Stomach smooth muscle (tissue), 2 donors: Measurements from ENCODE around the gene SEMA6D.

ENCODE experiments used
- H3K27ac ChIP-seq: one replicate; pipeline ENCODE4 v1.7.0; 2013; ENCODE audit warnings: mild to moderate bottlenecking, low read length, inconsistent platforms
- H3K27me3 ChIP-seq, 2 donors: one replicate each; pipeline ENCODE4 v1.7.0; 2013; ENCODE audit warnings: low read length in 2 of 2; ENCODE audit not compliant: insufficient read depth in 2 of 2, control insufficient read depth in 1 of 2
- H3K36me3 ChIP-seq, 2 donors: one replicate each; pipeline ENCODE4 v1.7.0; 2013; ENCODE audit warnings: low read length in 2 of 2; ENCODE audit not compliant: control insufficient read depth in 2 of 2, insufficient read depth in 2 of 2
- H3K4me1 ChIP-seq: one replicate; pipeline ENCODE4 v1.7.0; 2013; ENCODE audit warnings: low read length; ENCODE audit not compliant: control insufficient read depth, insufficient read depth
- H3K4me3 ChIP-seq, 2 donors: one replicate each; pipeline ENCODE4 v1.7.0; 2013; ENCODE audit warnings: low read length in 2 of 2
- H3K9ac ChIP-seq, 2 donors: one replicate each; pipeline ENCODE4 v1.7.0; 2013; ENCODE audit warnings: low read length in 2 of 2, mild to moderate bottlenecking in 1 of 2
- H3K9me3 ChIP-seq, 2 donors: one replicate each; pipeline ENCODE4 v1.7.0; 2013; ENCODE audit warnings: low read length in 2 of 2; ENCODE audit not compliant: control insufficient read depth in 2 of 2
- donor health status: healthy.
- donor health status: Pancreatic carcinoma.

Gene SEMA6D

GRCh38 chr15:47743385-47743784 lies 26.1 kb downstream of the SEMA6D start:
- H3K9me3 ChIP-seq, result no peaks in the 10 kb centered on the region
- peaks cover 0 to 4% of the 10 kb centered on the region in 2 donors for H3K36me3 ChIP-seq
- H3K4me3 ChIP-seq, result no peak overlapping the region
- H3K27me3 ChIP-seq, result no peaks in the 10 kb centered on the region
- H3K4me1 ChIP-seq, result peaks cover 6% of the 10 kb centered on the region
- H3K27ac ChIP-seq, result no peak overlapping the region
- H3K9ac ChIP-seq, result no peak overlapping the region

GRCh38 chr15:47743886-47744285 lies 26.6 kb downstream of the SEMA6D start:
- H3K9ac ChIP-seq, result no peak overlapping the region

GRCh38 chr15:47744496-47744895 lies 27.2 kb downstream of the SEMA6D start:
- Histone ChIP-seq H3K27ac (no peak overlapping the region), H3K9me3 (no peaks in the 10 kb centered on the region), H3K4me1 (peaks cover 4% of the 10 kb centered on the region), H3K36me3 (peaks cover 0 to 4% of the 10 kb centered on the region in 2 donors), H3K27me3 (no peaks in the 10 kb centered on the region), H3K9ac (no peak overlapping the region), H3K4me3 (no peak overlapping the region)

More at GRCh38 chr15:47743886-47744285, 26.6 kb downstream of the SEMA6D start:
- Histone ChIP-seq H3K4me1 (peaks cover 4% of the 10 kb centered on the region), H3K9me3 (no peaks in the 10 kb centered on the region), H3K27ac (no peak overlapping the region), H3K36me3 (peaks cover 0 to 4% of the 10 kb centered on the region in 2 donors), H3K4me3 (no peak overlapping the region), H3K27me3 (no peaks in the 10 kb centered on the region)

GRCh38 chr15:47744973-47745372 lies 27.7 kb downstream of the SEMA6D start:
- Histone ChIP-seq H3K27ac (no peak overlapping the region), H3K9me3 (no peaks in the 10 kb centered on the region), H3K27me3 (no peaks in the 10 kb centered on the region), H3K4me1 (peaks cover 4% of the 10 kb centered on the region), H3K4me3 (no peak overlapping the region), H3K36me3 (peaks cover 0 to 4% of the 10 kb centered on the region in 2 donors), H3K9ac (no peak overlapping the region)

GRCh38 chr15:47746516-47746915 lies 29.2 kb downstream of the SEMA6D start:
- H3K36me3 ChIP-seq, result peaks cover 2 to 4% of the 10 kb centered on the region in 2 donors
- H3K27me3 ChIP-seq, result no peaks in the 10 kb centered on the region
- H3K9me3 ChIP-seq, result no peaks in the 10 kb centered on the region
- no peak overlapping the region for H3K27ac ChIP-seq
- H3K9ac ChIP-seq, result no peak overlapping the region
- H3K4me1 ChIP-seq, result peaks cover 4% of the 10 kb centered on the region
- no peak overlapping the region for H3K4me3 ChIP-seq

- H3K27ac ChIP-seq, result no peak overlapping the region
These were observed 32.9 kb downstream of the SEMA6D start for GRCh38 chr15:47750030-47750739.

GRCh38 chr15:47750740-47751262 lies 33.5 kb downstream of the SEMA6D start:
- Histone ChIP-seq H3K9me3 (peaks cover 0 to 4% of the 10 kb centered on the region in 2 donors), H3K4me3 (no peak overlapping the region), H3K36me3 (peaks cover 0 to 6% of the 10 kb centered on the region in 2 donors), H3K9ac (no peak overlapping the region), H3K27ac (no peak overlapping the region), H3K4me1 (peaks cover 4% of the 10 kb centered on the region), H3K27me3 (no peaks in the 10 kb centered on the region)

More at GRCh38 chr15:47750030-47750739, 32.9 kb downstream of the SEMA6D start:
- Histone ChIP-seq H3K36me3 (peaks cover 0 to 6% of the 10 kb centered on the region in 2 donors), H3K9me3 (peaks cover 0 to 4% of the 10 kb centered on the region in 2 donors), H3K9ac (no peak overlapping the region), H3K4me3 (no peak overlapping the region), H3K27me3 (no peaks in the 10 kb centered on the region), H3K4me1 (peaks cover 4% of the 10 kb centered on the region)

GRCh38 chr15:47753591-47753990 lies 36.3 kb downstream of the SEMA6D start:
- H3K36me3 ChIP-seq, result peaks cover 0 to 6% of the 10 kb centered on the region in 2 donors
- H3K9ac ChIP-seq, result no peak overlapping the region
- H3K27me3 ChIP-seq, result no peaks in the 10 kb centered on the region
- no peaks in the 10 kb centered on the region for H3K4me1 ChIP-seq
- H3K9me3 ChIP-seq, result peaks cover 0 to 4% of the 10 kb centered on the region in 2 donors
- no peak overlapping the region for H3K27ac ChIP-seq
- H3K4me3 ChIP-seq, result no peak overlapping the region

GRCh38 chr15:47754312-47754711 lies 37.0 kb downstream of the SEMA6D start:
- Histone ChIP-seq H3K4me3 (no peak overlapping the region), H3K9me3 (peaks cover 0 to 4% of the 10 kb centered on the region in 2 donors), H3K4me1 (no peaks in the 10 kb centered on the region), H3K36me3 (peaks cover 0 to 6% of the 10 kb centered on the region in 2 donors), H3K27ac (no peak overlapping the region), H3K9ac (no peak overlapping the region), H3K27me3 (no peaks in the 10 kb centered on the region)

GRCh38 chr15:47755941-47756340 lies 38.6 kb downstream of the SEMA6D start:
- Histone ChIP-seq H3K9ac (no peak overlapping the region), H3K4me3 (no peak overlapping the region), H3K27me3 (no peaks in the 10 kb centered on the region), H3K9me3 (peaks cover 0 to 4% of the 10 kb centered on the region in 2 donors), H3K36me3 (peaks cover 0 to 4% of the 10 kb centered on the region in 2 donors), H3K27ac (no peak overlapping the region), H3K4me1 (no peaks in the 10 kb centered on the region)

- Histone ChIP-seq H3K4me1 (no peaks in the 10 kb centered on the region), H3K27ac (no peak overlapping the region), H3K27me3 (no peaks in the 10 kb centered on the region), H3K9ac (no peak overlapping the region), H3K9me3 (peaks cover 0 to 4% of the 10 kb centered on the region in 2 donors), H3K4me3 (no peak overlapping the region), H3K36me3 (peaks cover under 1 to 7% of the 10 kb centered on the region in 2 donors)
These were observed 39.6 kb downstream of the SEMA6D start for GRCh38 chr15:47756872-47757271.
